ENCODE results near the gene WWOX. TPM values are rescaled to one million over a fixed set of nuclear protein-coding genes. Genes with fewer than 3 reads are reported as not detected.
A peak's percentile ranks its signal among the peaks of the same experiment; 100 is the strongest.

Gene WWOX
- total RNA-seq, 4 donors from 2014 or later = 12.9 to 53.5 (median 25.6) TPM

DNA sequence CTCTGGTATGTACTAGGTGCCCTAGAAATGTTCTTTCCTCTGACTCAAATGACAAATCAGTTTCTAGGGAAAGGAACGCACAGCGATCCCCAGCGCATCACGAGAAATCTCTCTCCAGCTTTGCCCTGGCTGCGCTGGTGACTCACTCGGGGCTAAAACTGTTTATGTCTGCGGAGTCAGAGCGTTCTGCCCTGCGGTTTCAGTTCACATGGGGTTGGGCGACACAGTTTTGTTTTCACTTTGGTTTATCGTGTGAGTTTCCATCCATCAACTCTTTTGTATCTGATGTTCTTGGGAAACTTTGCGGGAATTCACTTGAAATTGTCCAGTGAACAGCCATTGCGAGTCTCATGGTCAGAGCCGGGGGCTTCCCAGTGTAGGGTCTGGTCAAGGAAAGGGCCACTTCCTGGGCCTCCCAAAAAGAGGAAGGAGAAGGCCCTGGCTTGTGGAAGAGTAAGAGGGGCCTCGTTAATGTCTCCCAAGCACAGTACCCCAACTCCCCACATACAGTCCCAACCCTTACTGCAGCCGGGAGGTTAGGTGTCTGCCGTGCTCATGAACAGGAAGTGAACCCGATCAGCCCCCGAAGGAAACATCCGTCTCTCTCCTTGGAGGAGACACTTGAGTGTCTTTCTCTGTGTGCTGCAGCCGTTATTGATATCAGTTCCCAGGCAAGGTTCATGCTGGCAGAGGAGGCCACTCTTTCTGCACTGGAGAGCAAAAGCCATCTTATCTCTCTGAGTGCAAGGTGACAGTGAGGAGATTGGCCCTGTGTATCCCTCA lies 643.2 kb downstream of the WWOX start:
- H3K4me3 ChIP-seq = peak overlapping the region in 1 of 2 donors; percentile 14
- H3K4me1 ChIP-seq = peaks cover 0 to 19% (median 8%) of the 10 kb centered on the region in 3 donors
- ATAC-seq = peak; percentile 70
- 68 to 95% methylated on average over 4 to 7 of the region's 21 CpGs for WGBS, 2 donors (ENCODE audit: low coverage in 1 of 2)
- H3K36me3 ChIP-seq = no peaks in the 10 kb centered on the region
- no peaks in the 10 kb centered on the region for H3K9me3 ChIP-seq
- H3K27me3 ChIP-seq = no peaks in the 10 kb centered on the region
- TF ChIP-seq POLR2AphosphoS5 (IDR thresholded peaks at IDR 0.05) (peak; percentile 76), EP300 (IDR thresholded peaks at IDR 0.05) (no peak), POLR2A (IDR thresholded peaks at IDR 0.05) (no peak)
- peak overlapping the region in 2 of 4 donors; percentile 12 to 29 for H3K27ac ChIP-seq

DNA sequence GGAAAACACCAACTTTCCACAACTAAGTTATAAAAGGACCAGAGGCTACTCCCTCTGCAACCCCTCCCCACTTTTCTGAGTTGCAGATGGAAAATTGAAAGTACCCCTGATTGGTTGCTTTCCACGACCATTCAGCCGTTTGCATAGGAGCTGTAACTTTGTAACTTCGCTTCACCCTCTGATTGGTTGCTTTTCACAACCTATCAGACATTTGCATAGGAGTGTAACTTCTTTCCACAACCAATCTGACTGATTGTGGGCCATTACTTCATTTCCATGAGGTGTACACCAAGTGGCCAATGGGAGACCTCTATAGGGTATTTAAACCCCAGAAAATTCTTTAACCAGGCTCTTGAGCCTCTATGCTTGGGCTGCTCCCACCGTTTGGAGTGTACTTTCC lies 644.1 kb downstream of the WWOX start:
- Histone ChIP-seq H3K4me1 (peaks cover 0 to 19% (median 8%) of the 10 kb centered on the region in 3 donors), H3K9me3 (no peaks in the 10 kb centered on the region), H3K36me3 (no peaks in the 10 kb centered on the region), H3K4me3 (no peak overlapping the region), H3K27me3 (no peaks in the 10 kb centered on the region), H3K27ac (no peak overlapping the region)
- no peak for ATAC-seq
- WGBS, 2 donors (ENCODE audit: low coverage in 1 of 2) = 86 to 100% methylated on average over 2 to 4 of the region's 4 CpGs
- no peak for TF ChIP-seq POLR2A (IDR thresholded peaks at IDR 0.05)
- no peak for TF ChIP-seq EP300 (IDR thresholded peaks at IDR 0.05)
- no peak for TF ChIP-seq POLR2AphosphoS5 (IDR thresholded peaks at IDR 0.05)
- TF ChIP-seq, protein P1, sequence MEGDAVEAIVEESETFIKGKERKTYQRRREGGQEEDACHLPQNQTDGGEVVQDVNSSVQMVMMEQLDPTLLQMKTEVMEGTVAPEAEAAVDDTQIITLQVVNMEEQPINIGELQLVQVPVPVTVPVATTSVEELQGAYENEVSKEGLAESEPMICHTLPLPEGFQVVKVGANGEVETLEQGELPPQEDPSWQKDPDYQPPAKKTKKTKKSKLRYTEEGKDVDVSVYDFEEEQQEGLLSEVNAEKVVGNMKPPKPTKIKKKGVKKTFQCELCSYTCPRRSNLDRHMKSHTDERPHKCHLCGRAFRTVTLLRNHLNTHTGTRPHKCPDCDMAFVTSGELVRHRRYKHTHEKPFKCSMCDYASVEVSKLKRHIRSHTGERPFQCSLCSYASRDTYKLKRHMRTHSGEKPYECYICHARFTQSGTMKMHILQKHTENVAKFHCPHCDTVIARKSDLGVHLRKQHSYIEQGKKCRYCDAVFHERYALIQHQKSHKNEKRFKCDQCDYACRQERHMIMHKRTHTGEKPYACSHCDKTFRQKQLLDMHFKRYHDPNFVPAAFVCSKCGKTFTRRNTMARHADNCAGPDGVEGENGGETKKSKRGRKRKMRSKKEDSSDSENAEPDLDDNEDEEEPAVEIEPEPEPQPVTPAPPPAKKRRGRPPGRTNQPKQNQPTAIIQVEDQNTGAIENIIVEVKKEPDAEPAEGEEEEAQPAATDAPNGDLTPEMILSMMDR (IDR thresholded peaks at IDR 0.05) = no peak

DNA sequence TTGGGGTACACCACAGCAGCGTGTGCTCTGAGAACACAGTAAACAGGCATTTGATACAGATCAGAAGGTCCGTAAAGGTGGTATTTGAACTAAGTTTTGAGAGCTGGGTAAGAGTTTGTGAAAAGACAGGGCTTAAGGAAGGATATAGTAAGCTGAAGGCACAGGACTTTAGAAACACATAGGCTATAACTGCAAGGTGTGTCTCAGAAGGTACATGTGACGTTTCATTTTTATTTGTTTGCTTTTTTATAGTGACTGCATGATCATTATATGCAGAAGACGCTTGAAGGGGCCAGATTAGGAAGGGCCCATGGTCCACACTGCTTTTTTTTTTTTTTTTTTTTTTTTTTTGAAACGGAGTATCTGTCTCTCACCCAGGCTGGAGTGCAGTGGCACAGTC lies 644.6 kb downstream of the WWOX start:
- TF ChIP-seq POLR2AphosphoS5 (IDR thresholded peaks at IDR 0.05) (no peak), EP300 (IDR thresholded peaks at IDR 0.05) (no peak), POLR2A (IDR thresholded peaks at IDR 0.05) (no peak)
- TF ChIP-seq, protein P1 (IDR thresholded peaks at IDR 0.05) = no peak
- no peak for ATAC-seq
- H3K4me1 ChIP-seq = peaks cover 0 to 19% (median 8%) of the 10 kb centered on the region in 3 donors
- H3K36me3 ChIP-seq = no peaks in the 10 kb centered on the region
- no peaks in the 10 kb centered on the region for H3K9me3 ChIP-seq
- H3K4me3 ChIP-seq = no peak overlapping the region
- no peaks in the 10 kb centered on the region for H3K27me3 ChIP-seq
- 83 to 89% methylated on average over 4 to 5 of the region's 5 CpGs for WGBS, 2 donors (ENCODE audit: low coverage in 1 of 2)
- H3K27ac ChIP-seq = no peak overlapping the region

DNA sequence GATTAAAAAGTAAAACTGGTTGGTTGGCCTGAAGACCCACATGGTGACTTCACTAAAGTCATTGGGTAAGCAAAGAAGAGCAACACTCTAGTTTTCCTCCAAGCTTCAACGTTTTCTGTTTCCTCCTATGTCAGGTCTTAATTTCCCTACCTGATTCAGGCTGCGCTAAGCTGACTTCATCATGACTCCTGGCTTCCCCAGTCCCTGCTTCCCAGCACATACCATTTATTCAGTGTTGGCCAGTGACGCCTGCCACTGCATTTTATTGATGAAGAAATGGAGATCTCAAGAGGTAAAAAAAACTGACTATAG lies 645.3 kb downstream of the WWOX start:
- WGBS, 2 donors (ENCODE audit: low coverage in 1 of 2) = 33 to 52% methylated on average over 3 of the region's 3 CpGs
- Histone ChIP-seq H3K27me3 (no peaks in the 10 kb centered on the region), H3K36me3 (no peaks in the 10 kb centered on the region), H3K9me3 (no peaks in the 10 kb centered on the region), H3K27ac (peak overlapping the region in 3 of 4 donors; percentile 17 to 62 (median 44)), H3K4me3 (no peak overlapping the region), H3K4me1 (peaks cover 0 to 20% (median 8%) of the 10 kb centered on the region in 3 donors)
- TF ChIP-seq EP300 (IDR thresholded peaks at IDR 0.05) (no peak), POLR2AphosphoS5 (IDR thresholded peaks at IDR 0.05) (no peak), POLR2A (IDR thresholded peaks at IDR 0.05) (no peak)
- TF ChIP-seq, protein P1 (IDR thresholded peaks at IDR 0.05) = no peak
- ATAC-seq = peak; percentile 42

DNA sequence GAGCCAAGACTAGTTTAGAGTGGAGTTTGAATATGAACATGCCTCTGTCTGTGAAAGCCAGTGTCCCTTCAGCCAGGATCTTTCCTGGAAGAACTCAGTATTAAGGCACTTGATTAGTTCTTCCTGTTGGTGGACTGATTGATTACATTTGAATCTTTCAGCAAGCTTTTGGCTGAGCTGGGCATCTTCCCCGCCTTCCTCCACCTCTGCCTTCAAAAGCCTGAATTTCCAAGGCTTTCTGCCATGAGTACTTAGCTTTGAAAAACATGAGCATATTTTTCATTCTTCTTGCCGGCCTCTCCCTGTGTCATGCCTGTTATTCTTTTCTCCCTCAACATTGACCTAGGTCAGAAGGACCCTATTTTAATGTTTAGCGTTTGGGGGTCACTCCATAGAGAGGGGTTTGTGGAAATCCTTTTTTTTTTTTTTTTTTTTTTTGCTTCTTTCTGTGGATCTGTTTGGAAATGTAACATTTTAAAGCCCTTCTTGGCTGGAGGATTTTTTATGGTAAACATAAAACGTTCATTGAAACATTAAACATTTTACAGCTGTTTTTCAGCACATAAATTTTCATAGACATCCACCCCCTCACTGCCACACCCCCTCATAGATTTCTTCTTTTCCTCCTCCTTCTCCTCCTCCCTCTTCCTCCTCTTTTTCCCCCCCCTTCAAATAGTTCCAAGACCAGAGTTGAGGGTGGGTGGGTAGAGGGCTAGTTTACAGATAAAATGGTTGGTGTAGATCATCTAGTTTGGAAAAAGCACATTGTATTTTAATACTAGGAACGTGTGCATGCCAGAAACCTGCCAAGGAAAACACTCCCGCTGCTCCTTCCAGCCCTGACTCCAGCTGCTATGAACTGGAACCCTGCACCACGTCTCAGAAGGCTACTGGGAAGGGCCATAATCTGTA lies 645.9 kb downstream of the WWOX start:
- 13 to 26% methylated on average over 3 to 5 of the region's 7 CpGs for WGBS, 2 donors (ENCODE audit: low coverage in 1 of 2)
- peak overlapping the region in 3 of 4 donors; percentile 17 to 62 (median 44) for H3K27ac ChIP-seq
- H3K4me3 ChIP-seq = no peak overlapping the region
- H3K9me3 ChIP-seq = no peaks in the 10 kb centered on the region
- peak; percentile 59 for ATAC-seq
- H3K27me3 ChIP-seq = no peaks in the 10 kb centered on the region
- H3K36me3 ChIP-seq = no peaks in the 10 kb centered on the region
- H3K4me1 ChIP-seq = peaks cover 0 to 23% (median 8%) of the 10 kb centered on the region in 3 donors
- TF ChIP-seq EP300 (IDR thresholded peaks at IDR 0.05) (no peak), POLR2A (IDR thresholded peaks at IDR 0.05) (no peak), POLR2AphosphoS5 (IDR thresholded peaks at IDR 0.05) (peak; percentile 81)
- TF ChIP-seq, protein P1 (IDR thresholded peaks at IDR 0.05) = no peak

Measured in gastroesophageal sphincter (tissue), 4 donors.